WTC11 (cell line): Measurements from ENCODE around the gene COX5A. TPM values are rescaled to one million over a fixed set of nuclear protein-coding genes. Genes with fewer than 3 reads are reported as not detected.

Experiments
- ATAC-seq: fragments of 200-7000 bp; cut with Tn5 transposase; 2 replicates; pipeline ENCODE4 v1.10.0; 2021; ENCODE audit warnings: mild to moderate bottlenecking, moderate library complexity
- CTCF ChIA-PET: fragments of 300-600 bp; sonication (Branson Sonifier 250); formaldehyde crosslinking; loops from one replicate; lab custom pipeline; 2021; ENCODE audit warnings: antibody characterized with exemption; lab: Charles Lee
- POLR2A ChIA-PET: fragments of 350-600 bp; sonication (Branson Sonifier 250); formaldehyde crosslinking; loops from one replicate; lab custom pipeline; 2021; ENCODE audit warnings: antibody characterized with exemption; lab: Charles Lee
- DNase-seq: peaks from one replicate; pipeline ENCODE4 v3.0.0; 2021; ENCODE audit warnings: low spot score
- H3K27ac Mint-ChIP-seq: 2 replicates; pipeline ENCODE4 v1.8.0; 2021; ENCODE audit warnings: mixed read lengths
- H3K27me3 Mint-ChIP-seq: 2 replicates; pipeline ENCODE4 v1.8.0; 2021; ENCODE audit warnings: low read depth, mild to moderate bottlenecking, moderate library complexity, mixed read lengths
- H3K36me3 Mint-ChIP-seq: 2 replicates; pipeline ENCODE4 v1.8.0; 2021; ENCODE audit warnings: mixed read lengths
- H3K4me1 Mint-ChIP-seq: 2 replicates; pipeline ENCODE4 v1.8.0; 2022; ENCODE audit warnings: mixed read lengths
- H3K4me3 Mint-ChIP-seq: 2 replicates; pipeline ENCODE4 v1.8.0; 2021; ENCODE audit warnings: mild to moderate bottlenecking, moderate library complexity, mixed read lengths
- H3K9me3 Mint-ChIP-seq: 2 replicates; pipeline ENCODE4 v1.8.0; 2021; ENCODE audit warnings: mixed read lengths
- ARID4B ChIP-seq: sonication (generic); formaldehyde crosslinking; IDR thresholded peaks from 2 replicates; pipeline ENCODE4 v1.8.0; 2023; ENCODE audit warnings: missing genetic modification reagents, mild to moderate bottlenecking, borderline replicate concordance
- CREM ChIP-seq: sonication (generic); formaldehyde crosslinking; IDR thresholded peaks from 2 replicates; pipeline ENCODE4 v1.8.1; 2022; ENCODE audit warnings: mild to moderate bottlenecking, missing genetic modification reagents, moderate library complexity
- E2F1 ChIP-seq: sonication (generic); formaldehyde crosslinking; IDR thresholded peaks from 2 replicates; pipeline ENCODE4 v1.8.0; 2022; ENCODE audit warnings: mild to moderate bottlenecking, missing genetic modification reagents
- ELF4 ChIP-seq: sonication (generic); formaldehyde crosslinking; IDR thresholded peaks from 2 replicates; pipeline ENCODE4 v1.8.1; 2022; ENCODE audit warnings: low read depth, mild to moderate bottlenecking, moderate library complexity, missing genetic modification reagents
- FOXK1 ChIP-seq: sonication (generic); formaldehyde crosslinking; IDR thresholded peaks from 2 replicates; pipeline ENCODE4 v1.8.0; 2022; ENCODE audit warnings: mild to moderate bottlenecking, moderate library complexity, missing genetic modification reagents
- FOXP4 ChIP-seq: sonication (generic); formaldehyde crosslinking; IDR thresholded peaks from 2 replicates; pipeline ENCODE4 v1.8.0; 2022; ENCODE audit warnings: mild to moderate bottlenecking, missing genetic modification reagents
- HMGXB4 ChIP-seq: sonication (generic); formaldehyde crosslinking; IDR thresholded peaks from 2 replicates; pipeline ENCODE4 v1.8.1; 2023; ENCODE audit warnings: mild to moderate bottlenecking, moderate library complexity, missing genetic modification reagents
- JUN ChIP-seq: sonication (generic); formaldehyde crosslinking; IDR thresholded peaks from 2 replicates; pipeline ENCODE4 v1.8.0; 2023; ENCODE audit warnings: mild to moderate bottlenecking, missing genetic modification reagents
- MYBL2 ChIP-seq: sonication (generic); formaldehyde crosslinking; IDR thresholded peaks from 2 replicates; pipeline ENCODE4 v1.8.1; 2023; ENCODE audit warnings: mild to moderate bottlenecking, moderate library complexity, missing genetic modification reagents
- PRDM15 ChIP-seq: sonication (generic); formaldehyde crosslinking; IDR thresholded peaks from 2 replicates; pipeline ENCODE4 v1.8.0; 2022; ENCODE audit warnings: missing genetic modification reagents
- SP1 ChIP-seq: sonication (generic); formaldehyde crosslinking; conservative IDR thresholded peaks from 2 replicates; pipeline ENCODE4 v1.8.1; 2022; ENCODE audit warnings: missing genetic modification reagents
- TEAD1 ChIP-seq: sonication (generic); formaldehyde crosslinking; IDR thresholded peaks from 2 replicates; pipeline ENCODE4 v1.8.0; 2022; ENCODE audit warnings: mild to moderate bottlenecking, missing genetic modification reagents
- TP53 ChIP-seq: sonication (generic); formaldehyde crosslinking; IDR thresholded peaks from 2 replicates; pipeline ENCODE4 v1.8.1; 2023; ENCODE audit warnings: mild to moderate bottlenecking, missing genetic modification reagents
- ZBTB43 ChIP-seq: sonication (generic); formaldehyde crosslinking; IDR thresholded peaks from 2 replicates; pipeline ENCODE4 v1.8.1; 2023; ENCODE audit warnings: mild to moderate bottlenecking, missing genetic modification reagents
- ZNF121 ChIP-seq: sonication (generic); formaldehyde crosslinking; IDR thresholded peaks from 2 replicates; pipeline ENCODE4 v1.8.0; 2023; ENCODE audit warnings: missing genetic modification reagents
- ZNF416 ChIP-seq: fragments of 250-450 bp; sonication (Bioruptor Pico); IDR thresholded peaks from 2 replicates; pipeline ENCODE4 v1.9.0; 2021; ENCODE audit warnings: mild to moderate bottlenecking, inconsistent platforms
- total RNA-seq: library from RNA; stranded (reverse); gene quantifications from 3 replicates; pipeline ENCODE4 v1.2.3, GENCODE V29; 2021

Gene COX5A
- total RNA-seq, 1 experiment from 2014 or later = 354 TPM

GRCh38 chr15:74873036-74873755 lies 64.7 kb downstream of the COX5A start, which contains the start of gene SCAMP2 (continued):
- TF ChIP-seq ARID4B (CRISPR knock-in tag) (0 out of 2 replicates have a peak, but pooled peaks have one; percentile 49), ELF4 (CRISPR knock-in tag) (no peak), FOXP4 (CRISPR knock-in tag) (no peak), HMGXB4 (CRISPR knock-in tag) (no peak), ZNF416 (CRISPR knock-in tag) (no peak), CREM (CRISPR knock-in tag) (0 out of 2 replicates have a peak, but pooled peaks have one; percentile 18), JUN (CRISPR knock-in tag) (no peak), FOXK1 (CRISPR knock-in tag) (no peak), TP53 (CRISPR knock-in tag) (no peak), E2F1 (CRISPR knock-in tag) (no peak), SP1 (CRISPR knock-in tag) (peak; percentile 77), TEAD1 (CRISPR knock-in tag) (peak; percentile 45; the same call in 1 of the 2 replicates)

GRCh38 chr15:74872702-74873035 lies 65.2 kb downstream of the COX5A start:
- POLR2A ChIA-PET = interaction anchor here (0.6 kb wide), 1 partner anchor 129 kb away, joined by 3 read pairs; no protein-coding TSS in a partner anchor
- H3K4me1 Mint-ChIP-seq = peaks cover 20% of the 10 kb centered on the region
- ATAC-seq = no peak

More at GRCh38 chr15:74872702-74873035, 65.2 kb downstream of the COX5A start:
- peak overlapping the region; percentile 93 for H3K4me3 Mint-ChIP-seq
- TF ChIP-seq ZNF121 (CRISPR knock-in tag) (no peak), PRDM15 (CRISPR knock-in tag) (peak; percentile 70), ZBTB43 (0 out of 2 replicates have a peak, but pooled peaks have one; percentile 33), MYBL2 (0 out of 2 replicates have a peak, but pooled peaks have one; percentile 30)
- TF ChIP-seq, all 79 proteins: peak for 3
- no peak for DNase-seq
- peak overlapping the region; percentile 93 for H3K27ac Mint-ChIP-seq
- CTCF ChIA-PET = no interaction called here
- H3K36me3 Mint-ChIP-seq = peaks cover 11% of the 10 kb centered on the region
- peaks cover 6% of the 10 kb centered on the region for H3K9me3 Mint-ChIP-seq
- no peaks in the 10 kb centered on the region for H3K27me3 Mint-ChIP-seq
